CD4-positive, alpha-beta T cell treated with Interleukin-6 at 100 ng/mL for 8 hours (primary cell): ENCODE results near the gene TMEM242.

Experiments used
- DNase-seq: peaks from one replicate; pipeline ENCODE4 v3.0.0-alpha.2; 2020; ENCODE audit warnings: mixed read lengths, low spot score

The TMEM242 gene

GRCh38 chr6:157270308-157270707 lies 53.0 kb downstream of the TMEM242 start:
- no peak for DNase-seq

- DNase-seq: no peak
Observed at GRCh38 chr6:157269261-157269794, 54.0 kb downstream of the TMEM242 start.

GRCh38 chr6:157268835-157269234 lies 54.5 kb downstream of the TMEM242 start:
- DNase-seq: no peak

- DNase-seq: no peak
Observed at GRCh38 chr6:157268396-157268795, 54.9 kb downstream of the TMEM242 start.

GRCh38 chr6:157267654-157268053 lies 55.7 kb downstream of the TMEM242 start:
- DNase-seq: no peak

GRCh38 chr6:157267109-157267611 lies 56.2 kb downstream of the TMEM242 start:
- DNase-seq: no peak

- DNase-seq: no peak
Observed at GRCh38 chr6:157266274-157267101, 56.8 kb downstream of the TMEM242 start.

GRCh38 chr6:157265635-157266034 lies 57.7 kb downstream of the TMEM242 start:
- DNase-seq: no peak

- DNase-seq: no peak
Observed at GRCh38 chr6:157265186-157265585, 58.1 kb downstream of the TMEM242 start.

GRCh38 chr6:157264701-157265100 lies 58.6 kb downstream of the TMEM242 start:
- no peak for DNase-seq

GRCh38 chr6:157263881-157264397 lies 59.4 kb downstream of the TMEM242 start:
- DNase-seq: no peak

- no peak for DNase-seq
Observed at GRCh38 chr6:157263146-157263545, 60.2 kb downstream of the TMEM242 start.

GRCh38 chr6:157261606-157262005 lies 61.7 kb downstream of the TMEM242 start:
- DNase-seq: no peak

GRCh38 chr6:157260735-157261410 lies 62.4 kb downstream of the TMEM242 start:
- no peak for DNase-seq

GRCh38 chr6:157259443-157259842 lies 63.9 kb downstream of the TMEM242 start:
- no peak for DNase-seq

- peak; percentile 46 for DNase-seq
Observed at GRCh38 chr6:157258878-157259277, 64.4 kb downstream of the TMEM242 start.

- no peak for DNase-seq
Observed at GRCh38 chr6:157255079-157255478, 68.2 kb downstream of the TMEM242 start.

GRCh38 chr6:157254538-157254937 lies 68.8 kb downstream of the TMEM242 start:
- DNase-seq: no peak

- no peak for DNase-seq
Observed at GRCh38 chr6:157253699-157254098, 69.6 kb downstream of the TMEM242 start.

- DNase-seq: no peak
Observed at GRCh38 chr6:157253017-157253416, 70.3 kb downstream of the TMEM242 start.

- DNase-seq: no peak
Observed at GRCh38 chr6:157251586-157252247, 71.6 kb downstream of the TMEM242 start.

GRCh38 chr6:157249826-157250225 lies 73.5 kb downstream of the TMEM242 start:
- DNase-seq: no peak
